Activated naive CD4-positive, alpha-beta T cell treated with anti-CD3 and anti-CD28 coated beads, Interleukin-2, amount 10 ng/mL, durations not matched to agents 5 hours and 36 hours (primary cell): Measurements from ENCODE around the gene RAD18. TPM values are rescaled to one million over a fixed set of nuclear protein-coding genes. Genes with fewer than 3 reads are reported as not detected.

Source experiments
- total RNA-seq, 2 experiments: library from RNA; stranded (reverse); gene quantifications; one replicate each; pipeline ENCODE4 v1.2.3, GENCODE V29; 2021

Gene RAD18, protein sequence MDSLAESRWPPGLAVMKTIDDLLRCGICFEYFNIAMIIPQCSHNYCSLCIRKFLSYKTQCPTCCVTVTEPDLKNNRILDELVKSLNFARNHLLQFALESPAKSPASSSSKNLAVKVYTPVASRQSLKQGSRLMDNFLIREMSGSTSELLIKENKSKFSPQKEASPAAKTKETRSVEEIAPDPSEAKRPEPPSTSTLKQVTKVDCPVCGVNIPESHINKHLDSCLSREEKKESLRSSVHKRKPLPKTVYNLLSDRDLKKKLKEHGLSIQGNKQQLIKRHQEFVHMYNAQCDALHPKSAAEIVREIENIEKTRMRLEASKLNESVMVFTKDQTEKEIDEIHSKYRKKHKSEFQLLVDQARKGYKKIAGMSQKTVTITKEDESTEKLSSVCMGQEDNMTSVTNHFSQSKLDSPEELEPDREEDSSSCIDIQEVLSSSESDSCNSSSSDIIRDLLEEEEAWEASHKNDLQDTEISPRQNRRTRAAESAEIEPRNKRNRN
- 10 to 100 TPM; 24.7 to 25.8 TPM for total RNA-seq

DNA sequence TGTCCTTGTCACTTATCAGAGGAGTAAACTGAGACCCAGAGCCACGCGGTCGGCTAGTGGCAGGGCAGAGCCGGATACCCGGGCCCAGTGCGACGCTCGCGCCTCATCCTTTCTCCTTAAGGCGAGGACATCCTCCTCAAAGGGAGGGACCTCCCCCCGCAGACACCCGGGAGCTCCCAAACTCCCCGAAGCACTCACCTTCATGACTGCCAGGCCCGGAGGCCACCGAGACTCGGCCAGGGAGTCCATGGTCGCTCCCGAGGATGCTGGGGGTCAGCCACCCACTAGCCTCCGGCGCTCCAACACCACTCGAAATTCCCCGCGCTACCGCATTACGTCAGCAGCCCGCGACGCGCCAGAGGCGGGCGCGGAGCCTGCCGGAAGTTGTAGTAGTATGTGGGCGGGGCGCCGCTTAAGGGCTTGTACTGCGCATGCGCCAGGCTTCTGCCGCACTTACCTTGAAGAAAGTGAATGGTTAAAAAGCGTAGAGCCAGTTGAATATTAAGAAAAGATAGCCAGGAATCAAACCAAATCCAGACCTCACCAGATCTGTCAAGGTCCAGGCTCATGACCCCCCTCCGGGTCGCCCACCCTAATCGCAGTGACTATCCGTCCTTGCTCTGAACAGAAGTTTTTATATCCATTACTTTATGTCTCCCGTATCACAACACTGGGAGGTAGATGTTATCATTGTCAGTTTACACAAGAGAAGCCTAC, at the start of gene RAD18:
Gene RAD18, minus strand, starts transcription at position 336 of the 717 bp plus-strand sequence. Its CDS starts 87 bp downstream, at position 249.

Other genes starting within 250 kb of the RAD18 start
- not detected for gene CAV3, start 229.7 kb downstream of the RAD18 start, total RNA-seq
- gene OXTR, start 193.9 kb downstream of the RAD18 start, total RNA-seq, result under 1 TPM; 0.18 to 0.46 TPM